Measurements from ENCODE around the gene CFAP69. TPM values are rescaled to one million over a fixed set of nuclear protein-coding genes. Genes with fewer than 3 reads are reported as not detected.
"Not testable (repeated sequence)": the region's sequence is repeated elsewhere in the genome, so short reads cannot be mapped to it uniquely, and the experiment has no call there.

The CFAP69 gene
- total and polyA plus RNA-seq, 2 donors (not counting 1 experiment from before 2014, with no cell fraction given): 1.3 to 7.1 TPM

DNA sequence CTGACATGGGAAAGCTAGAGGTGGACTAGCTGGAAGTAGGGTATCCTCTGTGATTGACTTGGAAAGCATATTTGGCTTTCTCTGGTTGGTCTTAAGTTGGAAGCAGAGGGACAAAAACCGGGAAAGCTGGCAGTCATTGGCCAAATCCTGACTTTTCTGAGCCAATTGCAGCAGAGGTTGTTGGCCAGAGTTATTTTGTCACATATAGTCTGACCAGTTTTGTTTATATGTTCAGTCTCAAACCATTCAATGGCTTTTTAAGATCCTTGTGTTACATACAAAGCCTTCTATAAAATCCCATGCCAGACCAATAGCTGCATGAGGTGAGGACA lies 6.3 kb downstream of the CFAP69 start:
- TF ChIP-seq, protein P1, sequence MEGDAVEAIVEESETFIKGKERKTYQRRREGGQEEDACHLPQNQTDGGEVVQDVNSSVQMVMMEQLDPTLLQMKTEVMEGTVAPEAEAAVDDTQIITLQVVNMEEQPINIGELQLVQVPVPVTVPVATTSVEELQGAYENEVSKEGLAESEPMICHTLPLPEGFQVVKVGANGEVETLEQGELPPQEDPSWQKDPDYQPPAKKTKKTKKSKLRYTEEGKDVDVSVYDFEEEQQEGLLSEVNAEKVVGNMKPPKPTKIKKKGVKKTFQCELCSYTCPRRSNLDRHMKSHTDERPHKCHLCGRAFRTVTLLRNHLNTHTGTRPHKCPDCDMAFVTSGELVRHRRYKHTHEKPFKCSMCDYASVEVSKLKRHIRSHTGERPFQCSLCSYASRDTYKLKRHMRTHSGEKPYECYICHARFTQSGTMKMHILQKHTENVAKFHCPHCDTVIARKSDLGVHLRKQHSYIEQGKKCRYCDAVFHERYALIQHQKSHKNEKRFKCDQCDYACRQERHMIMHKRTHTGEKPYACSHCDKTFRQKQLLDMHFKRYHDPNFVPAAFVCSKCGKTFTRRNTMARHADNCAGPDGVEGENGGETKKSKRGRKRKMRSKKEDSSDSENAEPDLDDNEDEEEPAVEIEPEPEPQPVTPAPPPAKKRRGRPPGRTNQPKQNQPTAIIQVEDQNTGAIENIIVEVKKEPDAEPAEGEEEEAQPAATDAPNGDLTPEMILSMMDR (conservative IDR thresholded peaks at IDR 0.05 in 1 of 2, IDR thresholded peaks at IDR 0.05 in 1 of 2; ENCODE audit: low read depth in 1 of 2, low read length in 2 of 2): no peak
- TF ChIP-seq EZH2 (IDR thresholded peaks at IDR 0.05; ENCODE audit: low read length, missing control alignments): no peak
- H3K4me2 ChIP-seq (ENCODE audit: extremely low read depth, insufficient read depth, low read length): no peak overlapping the region
- H4K20me1 ChIP-seq (ENCODE audit: control insufficient read depth, extremely low read depth, insufficient read depth, low read length): no peaks in the 10 kb centered on the region
- H3K4me3 ChIP-seq (replicated peaks in 1 of 4; ENCODE audit: control extremely low read depth in 1 of 4, insufficient read depth in 1 of 4, low read depth in 3 of 4, low read length in 4 of 4): no peak overlapping the region
- no peaks in the 10 kb centered on the region for H3K79me2 ChIP-seq (ENCODE audit: control insufficient read depth, insufficient read depth, low read length)
- H3K27ac ChIP-seq (ENCODE audit: insufficient read depth, low read length): no peak overlapping the region
- peaks cover 3% of the 10 kb centered on the region for H3K4me1 ChIP-seq (ENCODE audit: control insufficient read depth, extremely low read depth, insufficient read depth, low read length)
- DNase-seq (ENCODE audit: low read depth in 2 of 2): peak in 1 of 2 donors; percentile 17
- H3K27me3 ChIP-seq (ENCODE audit: control insufficient read depth, insufficient read depth, low read length): no peaks in the 10 kb centered on the region
- H3K36me3 ChIP-seq (ENCODE audit: control insufficient read depth, insufficient read depth, low read length): no peaks in the 10 kb centered on the region
- H3K9me3 ChIP-seq (ENCODE audit: control insufficient read depth, insufficient read depth, low read depth, low read length): no peaks in the 10 kb centered on the region
- peak overlapping the region; percentile 28 for H2AFZ ChIP-seq (ENCODE audit: low read length)
- no peak overlapping the region for H3K9ac ChIP-seq (ENCODE audit: insufficient read depth, low read length)

DNA sequence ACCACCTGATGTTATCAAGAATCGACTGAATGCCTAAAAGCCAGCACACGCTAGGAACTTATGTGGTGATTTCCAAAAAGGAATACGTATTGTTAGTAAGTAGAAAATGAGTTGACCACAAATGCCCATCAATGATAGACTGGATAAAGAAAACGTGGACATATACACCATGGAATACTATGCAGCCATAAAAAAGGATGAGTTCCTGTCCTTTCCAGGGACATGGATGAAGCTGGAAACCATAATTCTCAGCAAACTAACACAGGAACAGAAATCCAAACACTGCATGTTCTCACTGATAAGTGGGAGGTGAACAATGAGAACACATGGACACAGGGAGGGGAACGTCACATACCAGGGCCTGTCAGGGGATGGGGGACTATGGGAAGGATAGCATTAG lies 11.0 kb downstream of the CFAP69 start:
- not testable (repeated sequence) for H3K36me3 ChIP-seq (ENCODE audit: control insufficient read depth, insufficient read depth, low read length); H3K4me3 ChIP-seq (replicated peaks in 1 of 4; ENCODE audit: control extremely low read depth in 1 of 4, insufficient read depth in 1 of 4, low read depth in 3 of 4, low read length in 4 of 4); H3K27me3 ChIP-seq (ENCODE audit: control insufficient read depth, insufficient read depth, low read length); H2AFZ ChIP-seq (ENCODE audit: low read length); H4K20me1 ChIP-seq (ENCODE audit: control insufficient read depth, extremely low read depth, insufficient read depth, low read length); H3K4me1 ChIP-seq (ENCODE audit: control insufficient read depth, extremely low read depth, insufficient read depth, low read length); H3K27ac ChIP-seq (ENCODE audit: insufficient read depth, low read length); H3K9ac ChIP-seq (ENCODE audit: insufficient read depth, low read length); DNase-seq (ENCODE audit: low read depth in 2 of 2); H3K9me3 ChIP-seq (ENCODE audit: control insufficient read depth, insufficient read depth, low read depth, low read length); H3K4me2 ChIP-seq (ENCODE audit: extremely low read depth, insufficient read depth, low read length); H3K79me2 ChIP-seq (ENCODE audit: control insufficient read depth, insufficient read depth, low read length)

GRCh38 chr7:90256778-90257177 lies 11.8 kb downstream of the CFAP69 start:
- no peaks in the 10 kb centered on the region for H3K36me3 ChIP-seq (ENCODE audit: control insufficient read depth, insufficient read depth, low read length)
- H3K4me2 ChIP-seq (ENCODE audit: extremely low read depth, insufficient read depth, low read length): no peak overlapping the region
- no peaks in the 10 kb centered on the region for H3K9me3 ChIP-seq (ENCODE audit: control insufficient read depth, insufficient read depth, low read depth, low read length)
- TF ChIP-seq EZH2 (IDR thresholded peaks at IDR 0.05; ENCODE audit: low read length, missing control alignments): no peak
- TF ChIP-seq, protein P1 (conservative IDR thresholded peaks at IDR 0.05 in 1 of 2, IDR thresholded peaks at IDR 0.05 in 1 of 2; ENCODE audit: low read depth in 1 of 2, low read length in 2 of 2): no peak
- no peak overlapping the region for H3K9ac ChIP-seq (ENCODE audit: insufficient read depth, low read length)
- H3K4me1 ChIP-seq (ENCODE audit: control insufficient read depth, extremely low read depth, insufficient read depth, low read length): no peaks in the 10 kb centered on the region
- H3K27me3 ChIP-seq (ENCODE audit: control insufficient read depth, insufficient read depth, low read length): no peaks in the 10 kb centered on the region
- DNase-seq (ENCODE audit: low read depth in 2 of 2): no peak
- H2AFZ ChIP-seq (ENCODE audit: low read length): no peak overlapping the region
- H3K79me2 ChIP-seq (ENCODE audit: control insufficient read depth, insufficient read depth, low read length): no peaks in the 10 kb centered on the region
- H3K4me3 ChIP-seq (replicated peaks in 1 of 4; ENCODE audit: control extremely low read depth in 1 of 4, insufficient read depth in 1 of 4, low read depth in 3 of 4, low read length in 4 of 4): no peak overlapping the region
- H3K27ac ChIP-seq (ENCODE audit: insufficient read depth, low read length): no peak overlapping the region
- no peaks in the 10 kb centered on the region for H4K20me1 ChIP-seq (ENCODE audit: control insufficient read depth, extremely low read depth, insufficient read depth, low read length)
